OCI-LY3 (cell line): ENCODE results near the gene PLEKHA8.

Source experiments
- CTCF ChIP-seq: fragments of 200-600, 300-600 bp; sonication (generic); IDR thresholded peaks from 2 replicates; pipeline ENCODE4 v1.5.1; 2014; ENCODE audit warnings: antibody characterized with exemption, low read length, low read depth
- EZH2phosphoT487 ChIP-seq: fragments of 200-600 bp; shearing (Covaris generic); IDR thresholded peaks from 2 replicates; pipeline ENCODE4 v1.6.1; 2018; ENCODE audit warnings: antibody characterized with exemption, mixed run types, low read depth

GRCh38 chr7:30027740-30028215, 434 bp upstream of the PLEKHA8 start:
- TF ChIP-seq CTCF (no peak), EZH2phosphoT487 (no peak)
